HG02943 (cell line): ENCODE measurements around the gene PCBP4.
A peak's percentile ranks its signal among the peaks of the same experiment; 100 is the strongest.

ENCODE experiments used
- ATAC-seq: cut with Tn5 transposase; IDR thresholded peaks from one replicate; pipeline ENCODE4 v1.9.1; 2021; ENCODE audit warnings: mild to moderate bottlenecking, low read depth, moderate library complexity; ENCODE audit not compliant: unreplicated experiment

Gene PCBP4

GRCh38 chr3:51942603-51943450 is 24.4 kb downstream of the PCBP4 start:
- no peak for ATAC-seq

- peak; percentile 83 for ATAC-seq
Observed at GRCh38 chr3:51941798-51942602, 25.3 kb downstream of the PCBP4 start, which contains the start of the genes PARP3 and RRP9. TSS of gene PARP3 (plus strand) at chr3:51942363. CDS start at chr3:51943356, 993 bp downstream. TSS of gene RRP9 (minus strand) at chr3:51941904. CDS start at chr3:51941867, 37 bp downstream.

- peak; percentile 0 for ATAC-seq
Observed at GRCh38 chr3:51941463-51941797, 25.8 kb downstream of the PCBP4 start.

- ATAC-seq = no peak
Observed at GRCh38 chr3:51940648-51941462, 26.4 kb downstream of the PCBP4 start.

- ATAC-seq = no peak
Observed at GRCh38 chr3:51938780-51939425, 28.4 kb downstream of the PCBP4 start.

GRCh38 chr3:51937611-51938450 is 29.4 kb downstream of the PCBP4 start:
- no peak for ATAC-seq

GRCh38 chr3:51937014-51937413 is 30.2 kb downstream of the PCBP4 start:
- ATAC-seq = no peak

- ATAC-seq = no peak
Observed at GRCh38 chr3:51935886-51936755, 31.1 kb downstream of the PCBP4 start.

- no peak for ATAC-seq
Observed at GRCh38 chr3:51934991-51935885, 32.0 kb downstream of the PCBP4 start.

- ATAC-seq = no peak
Observed at GRCh38 chr3:51934139-51934850, 33.0 kb downstream of the PCBP4 start.

GRCh38 chr3:51933471-51934138 is 33.6 kb downstream of the PCBP4 start:
- ATAC-seq = no peak

- ATAC-seq = no peak
Observed at GRCh38 chr3:51932471-51933370, 34.5 kb downstream of the PCBP4 start.

GRCh38 chr3:51931756-51932155 is 35.5 kb downstream of the PCBP4 start:
- no peak for ATAC-seq

GRCh38 chr3:51930439-51930838 is 36.8 kb downstream of the PCBP4 start:
- no peak for ATAC-seq

- no peak for ATAC-seq
Observed at GRCh38 chr3:51929420-51930003, 37.7 kb downstream of the PCBP4 start.
